Measurements from ENCODE around the gene TFAM.

The TFAM gene

GRCh38 chr10:58393317-58393716 lies 8.1 kb downstream of the TFAM start:
- no peaks in the 10 kb centered on the region for H3K4me1 ChIP-seq
- H3K27ac ChIP-seq: no peak overlapping the region
- H3K36me3 ChIP-seq: peaks cover 97% of the 10 kb centered on the region
- no peaks in the 10 kb centered on the region for H3K27me3 ChIP-seq
- H3K4me3 ChIP-seq: no peak overlapping the region
- H3K9me3 ChIP-seq: no peaks in the 10 kb centered on the region
- TF ChIP-seq Cebpa-rat (IDR thresholded peaks at IDR 0.05): no peak
- no peak overlapping the region for H3K4me2 ChIP-seq
- peaks cover 53% of the 10 kb centered on the region for H4K20me1 ChIP-seq
- H3K9ac ChIP-seq: no peak overlapping the region

- Histone ChIP-seq H3K4me3 (no peak overlapping the region), H3K9ac (no peak overlapping the region), H3K9me3 (no peaks in the 10 kb centered on the region), H3K36me3 (peaks cover 86% of the 10 kb centered on the region), H3K27ac (no peak overlapping the region), H3K4me1 (no peaks in the 10 kb centered on the region), H3K4me2 (no peak overlapping the region), H4K20me1 (peaks cover 44% of the 10 kb centered on the region), H3K27me3 (no peaks in the 10 kb centered on the region)
- no peak for TF ChIP-seq Cebpa-rat (IDR thresholded peaks at IDR 0.05)
Measured at GRCh38 chr10:58394471-58394870, 9.3 kb downstream of the TFAM start.

- Histone ChIP-seq H3K4me1 (no peaks in the 10 kb centered on the region), H3K27me3 (no peaks in the 10 kb centered on the region), H3K9me3 (no peaks in the 10 kb centered on the region), H3K27ac (no peak overlapping the region), H3K36me3 (peaks cover 70% of the 10 kb centered on the region), H3K4me3 (no peak overlapping the region), H3K9ac (no peak overlapping the region), H3K4me2 (no peak overlapping the region), H4K20me1 (peaks cover 28% of the 10 kb centered on the region)
- no peak for TF ChIP-seq Cebpa-rat (IDR thresholded peaks at IDR 0.05)
Measured at GRCh38 chr10:58396057-58396456, 10.8 kb downstream of the TFAM start.

- H3K36me3 ChIP-seq: peaks cover 62% of the 10 kb centered on the region
- no peaks in the 10 kb centered on the region for H3K27me3 ChIP-seq
- no peaks in the 10 kb centered on the region for H3K4me1 ChIP-seq
- TF ChIP-seq Cebpa-rat (IDR thresholded peaks at IDR 0.05): no peak
- no peak overlapping the region for H3K4me3 ChIP-seq
- no peaks in the 10 kb centered on the region for H3K9me3 ChIP-seq
- no peak overlapping the region for H3K9ac ChIP-seq
- H3K27ac ChIP-seq: no peak overlapping the region
- H4K20me1 ChIP-seq: peaks cover 10% of the 10 kb centered on the region
- H3K4me2 ChIP-seq: no peak overlapping the region
Measured at GRCh38 chr10:58397830-58398229, 12.6 kb downstream of the TFAM start.

GRCh38 chr10:58399410-58399809 lies 14.2 kb downstream of the TFAM start:
- H3K4me2 ChIP-seq: no peak overlapping the region
- H4K20me1 ChIP-seq: no peaks in the 10 kb centered on the region
- no peaks in the 10 kb centered on the region for H3K27me3 ChIP-seq
- no peak for TF ChIP-seq Cebpa-rat (IDR thresholded peaks at IDR 0.05)
- H3K27ac ChIP-seq: no peak overlapping the region
- H3K4me3 ChIP-seq: no peak overlapping the region
- no peaks in the 10 kb centered on the region for H3K9me3 ChIP-seq
- H3K4me1 ChIP-seq: no peaks in the 10 kb centered on the region
- H3K36me3 ChIP-seq: peaks cover 47% of the 10 kb centered on the region
- H3K9ac ChIP-seq: no peak overlapping the region

GRCh38 chr10:58400609-58401008 lies 15.4 kb downstream of the TFAM start:
- Histone ChIP-seq H3K4me2 (no peak overlapping the region), H3K27ac (no peak overlapping the region), H3K36me3 (peaks cover 37% of the 10 kb centered on the region), H3K27me3 (no peaks in the 10 kb centered on the region), H4K20me1 (no peaks in the 10 kb centered on the region), H3K4me3 (no peak overlapping the region), H3K9ac (no peak overlapping the region), H3K4me1 (no peaks in the 10 kb centered on the region), H3K9me3 (no peaks in the 10 kb centered on the region)
- TF ChIP-seq Cebpa-rat (IDR thresholded peaks at IDR 0.05): no peak

GRCh38 chr10:58404001-58404400 lies 18.8 kb downstream of the TFAM start:
- H3K4me2 ChIP-seq: no peak overlapping the region
- H3K27me3 ChIP-seq: no peaks in the 10 kb centered on the region
- no peak overlapping the region for H3K27ac ChIP-seq
- 0 out of 2 replicates have a peak, but pooled peaks cover 10% of the 10 kb centered on the region for H3K36me3 ChIP-seq
- TF ChIP-seq Cebpa-rat (IDR thresholded peaks at IDR 0.05): no peak
- H3K9me3 ChIP-seq: no peaks in the 10 kb centered on the region
- H4K20me1 ChIP-seq: no peaks in the 10 kb centered on the region
- no peaks in the 10 kb centered on the region for H3K4me1 ChIP-seq
- H3K4me3 ChIP-seq: no peak overlapping the region
- H3K9ac ChIP-seq: no peak overlapping the region

- Histone ChIP-seq H3K9ac (no peak overlapping the region), H4K20me1 (no peaks in the 10 kb centered on the region), H3K27me3 (no peaks in the 10 kb centered on the region), H3K4me1 (no peaks in the 10 kb centered on the region), H3K27ac (no peak overlapping the region), H3K36me3 (no peaks in the 10 kb centered on the region), H3K4me3 (no peak overlapping the region), H3K9me3 (no peaks in the 10 kb centered on the region), H3K4me2 (no peak overlapping the region)
- no peak for TF ChIP-seq Cebpa-rat (IDR thresholded peaks at IDR 0.05)
Measured at GRCh38 chr10:58409956-58410610, 24.9 kb downstream of the TFAM start.

- Histone ChIP-seq H3K4me1 (no peaks in the 10 kb centered on the region), H3K27me3 (no peaks in the 10 kb centered on the region), H3K36me3 (no peaks in the 10 kb centered on the region), H3K27ac (no peak overlapping the region), H3K4me2 (no peak overlapping the region), H3K4me3 (no peak overlapping the region), H3K9me3 (no peaks in the 10 kb centered on the region), H3K9ac (no peak overlapping the region), H4K20me1 (no peaks in the 10 kb centered on the region)
- no peak for TF ChIP-seq Cebpa-rat (IDR thresholded peaks at IDR 0.05)
Measured at GRCh38 chr10:58412502-58412961, 27.3 kb downstream of the TFAM start.

- H3K36me3 ChIP-seq: no peaks in the 10 kb centered on the region
- H3K4me1 ChIP-seq: no peaks in the 10 kb centered on the region
- H3K27ac ChIP-seq: no peak overlapping the region
- no peak overlapping the region for H3K9ac ChIP-seq
- H3K27me3 ChIP-seq: no peaks in the 10 kb centered on the region
- no peaks in the 10 kb centered on the region for H4K20me1 ChIP-seq
- no peak for TF ChIP-seq Cebpa-rat (IDR thresholded peaks at IDR 0.05)
- H3K4me3 ChIP-seq: no peak overlapping the region
- H3K9me3 ChIP-seq: peaks cover 4% of the 10 kb centered on the region; the same call in 1 of the 2 replicates
- H3K4me2 ChIP-seq: no peak overlapping the region
Measured at GRCh38 chr10:58414270-58415041, 29.2 kb downstream of the TFAM start.

Measured in BLaER1 (cell line).